GDM1 (cell line): ENCODE measurements around the gene B4GALNT3.

Source experiments
- DNase-seq: peaks from one replicate; lab custom pipeline; 2025; lab: John Stamatoyannopoulos, UW

B4GALNT3 gene

GRCh38 chr12:559906-560455, 100.2 kb downstream of the B4GALNT3 start:
- peak; percentile 65 for DNase-seq

- DNase-seq = no peak
Measured at GRCh38 chr12:560691-561390, 101.1 kb downstream of the B4GALNT3 start.

GRCh38 chr12:561391-561705, 101.6 kb downstream of the B4GALNT3 start:
- DNase-seq = no peak

GRCh38 chr12:561908-562593, 102.3 kb downstream of the B4GALNT3 start:
- peak; percentile 42 for DNase-seq

DNA sequence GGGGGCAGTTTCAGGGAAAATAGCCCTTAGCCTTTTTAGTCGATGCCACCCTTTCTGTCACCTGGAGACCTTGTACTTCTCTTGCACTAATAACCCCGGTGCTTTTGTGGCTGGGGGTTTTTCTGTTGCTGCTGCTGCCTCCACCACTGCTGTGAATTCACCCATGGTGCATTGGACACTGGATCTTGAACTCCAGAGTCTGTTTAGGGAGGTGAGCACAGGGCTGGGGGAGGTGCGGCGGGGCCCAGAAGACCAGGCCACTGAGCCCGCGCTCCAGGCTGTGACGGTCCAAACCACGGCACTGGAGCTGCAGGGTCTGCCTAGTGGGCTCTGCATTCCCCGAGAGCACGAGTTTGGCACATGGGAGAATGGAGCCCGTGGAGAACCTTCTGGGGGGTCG, 102.9 kb downstream of the B4GALNT3 start:
- no peak for DNase-seq

DNA sequence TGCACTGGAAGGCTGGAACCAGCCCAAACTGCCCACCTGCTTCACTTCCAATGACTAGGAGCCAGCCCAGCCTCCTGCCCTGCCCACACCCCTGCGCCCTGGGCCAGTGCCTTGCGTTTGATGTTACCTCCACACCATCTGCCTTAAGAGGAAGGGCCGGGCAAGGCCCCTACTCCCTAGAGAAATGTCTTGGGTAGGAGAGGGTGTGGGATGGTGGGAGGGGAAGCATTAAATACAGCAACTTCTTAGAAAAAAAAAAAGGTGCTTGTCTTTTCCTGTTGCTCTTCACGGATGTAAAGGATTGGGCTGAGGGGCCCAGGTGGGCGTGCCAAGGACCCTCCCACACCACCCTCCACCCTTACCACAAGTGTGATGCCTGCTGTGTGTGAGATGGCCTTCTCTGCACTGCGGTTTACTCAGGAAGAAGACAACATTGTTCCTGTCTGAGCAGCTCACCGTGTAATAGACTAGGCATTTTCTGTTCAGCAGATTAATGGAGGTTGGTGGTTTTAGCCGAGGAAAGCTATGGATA, 103.6 kb downstream of the B4GALNT3 start:
- DNase-seq = peak; percentile 79

DNA sequence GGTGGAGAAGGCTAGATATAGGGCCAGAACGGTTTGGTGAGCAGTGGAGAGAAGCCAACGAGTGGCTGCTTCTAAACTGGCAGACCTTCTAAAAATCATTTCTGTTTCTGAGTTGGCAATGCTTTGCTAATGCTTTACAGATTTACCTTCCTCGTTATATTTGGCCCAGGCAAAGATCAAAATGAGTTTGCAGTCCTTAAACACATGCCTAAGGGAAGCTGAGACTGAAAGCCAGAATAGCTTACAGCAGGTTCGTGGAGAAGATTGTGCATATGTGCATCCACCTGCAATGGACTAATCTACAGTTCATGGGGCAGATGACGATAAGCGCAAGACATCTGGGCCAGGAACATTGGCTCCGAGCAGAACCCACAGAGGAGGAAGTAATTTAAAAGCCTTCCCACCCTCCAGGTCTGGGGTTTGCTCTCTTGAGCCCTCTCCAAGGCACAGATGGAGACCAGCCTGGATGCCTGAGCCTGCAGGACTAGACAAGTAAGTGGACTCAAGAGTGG, 104.1 kb downstream of the B4GALNT3 start:
- DNase-seq = peak; percentile 42

GRCh38 chr12:565161-565560, 105.4 kb downstream of the B4GALNT3 start:
- DNase-seq = no peak

DNA sequence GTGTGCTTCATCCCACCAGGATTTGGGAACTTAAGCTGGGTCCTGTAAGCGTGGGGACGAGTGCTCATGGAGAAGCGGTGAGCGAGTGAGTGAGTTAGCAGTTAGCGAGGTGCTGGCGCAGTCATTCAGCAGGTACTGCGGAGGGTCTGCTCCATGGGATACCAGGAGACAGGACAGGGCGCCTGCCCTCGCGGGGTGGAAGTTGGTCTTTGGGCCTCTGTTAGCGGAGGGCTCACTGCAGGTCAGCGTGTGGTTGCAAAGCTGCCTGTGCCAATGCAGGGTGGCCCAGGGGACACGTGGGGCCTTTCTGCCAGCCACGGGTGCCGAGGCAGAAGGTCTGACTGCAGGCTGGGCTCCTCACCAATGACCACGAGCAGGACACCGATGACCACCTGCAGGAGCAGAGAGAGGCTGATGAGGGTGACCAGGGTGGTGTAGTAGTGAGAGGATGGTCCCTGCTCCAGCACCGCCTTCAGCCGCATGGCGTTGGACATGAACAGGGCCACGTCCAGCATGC, 105.9 kb downstream of the B4GALNT3 start:
- DNase-seq = no peak

DNA sequence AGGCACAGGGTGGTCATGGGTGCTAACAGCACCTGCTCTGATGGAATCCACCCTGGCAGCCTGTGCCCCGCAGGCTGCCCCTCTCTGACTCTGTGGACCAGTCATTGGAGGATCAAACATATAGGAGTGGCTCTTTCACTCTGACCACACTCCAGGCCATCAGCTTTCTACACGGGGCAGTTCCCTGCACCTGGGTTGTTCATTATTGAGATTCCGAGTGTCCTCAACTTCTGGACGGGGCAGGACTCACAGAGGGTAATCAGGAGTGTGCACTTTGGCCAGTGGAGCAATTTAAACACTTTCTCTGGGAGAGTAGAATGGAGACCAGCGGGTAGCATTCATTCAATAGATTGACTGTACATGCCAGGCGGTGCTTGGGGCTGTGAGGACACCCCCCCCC, 108.7 kb downstream of the B4GALNT3 start:
- DNase-seq = no peak

DNA sequence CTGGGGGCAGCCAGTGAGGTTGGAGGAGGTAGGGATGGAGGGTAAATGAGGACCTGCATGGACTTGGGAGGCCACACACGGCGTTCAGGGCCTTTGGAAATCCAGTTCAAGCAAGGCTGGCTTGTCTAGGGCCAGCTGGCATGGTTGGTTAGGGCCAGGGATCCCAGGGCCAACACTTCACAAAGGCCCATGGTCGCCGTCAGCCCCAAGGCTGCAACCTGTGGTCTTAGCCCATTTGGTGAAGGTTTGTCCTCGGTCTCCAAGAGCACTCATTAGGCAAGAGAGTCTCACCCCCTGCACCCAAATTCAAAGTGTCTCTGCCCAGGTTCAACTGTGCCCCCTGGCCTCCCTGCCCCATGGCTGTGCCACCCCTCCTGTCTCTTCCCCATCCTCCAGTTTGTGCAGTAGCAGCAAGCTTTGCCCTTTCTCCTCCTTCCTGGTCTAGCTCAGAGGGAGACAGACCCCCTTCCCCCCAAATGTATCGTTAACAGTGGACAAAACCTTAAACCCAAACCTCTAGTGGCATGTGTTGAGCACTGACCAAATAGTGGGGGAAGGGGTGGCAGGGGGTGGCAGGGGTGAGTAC, 109.4 kb downstream of the B4GALNT3 start:
- DNase-seq = no peak

GRCh38 chr12:569803-570434, 110.2 kb downstream of the B4GALNT3 start:
- DNase-seq = peak; percentile 72

DNA sequence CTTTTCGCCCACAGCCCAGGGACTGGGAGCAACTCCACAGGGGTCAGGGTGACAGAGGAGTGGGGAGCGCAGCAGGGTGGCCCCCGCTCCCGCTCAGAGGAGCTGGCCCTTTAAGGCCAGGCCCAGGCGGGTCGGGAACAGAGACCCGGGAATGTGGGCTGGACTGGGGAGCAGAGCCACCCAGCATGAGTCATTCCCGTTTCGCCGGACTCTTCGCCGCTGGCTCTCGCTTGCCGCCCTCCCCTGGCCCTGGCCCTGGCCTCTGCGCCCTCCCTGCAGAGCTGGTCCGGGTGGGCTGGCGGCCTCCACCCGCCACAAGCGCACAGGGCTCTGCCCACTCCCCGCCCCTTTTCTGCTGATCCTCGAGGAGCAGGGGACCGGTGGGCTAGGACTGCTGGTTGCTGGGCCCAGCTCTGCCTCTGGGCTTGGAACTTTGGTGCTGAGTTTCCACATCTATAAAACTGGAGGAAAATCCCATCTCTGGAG, 110.7 kb downstream of the B4GALNT3 start:
- no peak for DNase-seq

DNA sequence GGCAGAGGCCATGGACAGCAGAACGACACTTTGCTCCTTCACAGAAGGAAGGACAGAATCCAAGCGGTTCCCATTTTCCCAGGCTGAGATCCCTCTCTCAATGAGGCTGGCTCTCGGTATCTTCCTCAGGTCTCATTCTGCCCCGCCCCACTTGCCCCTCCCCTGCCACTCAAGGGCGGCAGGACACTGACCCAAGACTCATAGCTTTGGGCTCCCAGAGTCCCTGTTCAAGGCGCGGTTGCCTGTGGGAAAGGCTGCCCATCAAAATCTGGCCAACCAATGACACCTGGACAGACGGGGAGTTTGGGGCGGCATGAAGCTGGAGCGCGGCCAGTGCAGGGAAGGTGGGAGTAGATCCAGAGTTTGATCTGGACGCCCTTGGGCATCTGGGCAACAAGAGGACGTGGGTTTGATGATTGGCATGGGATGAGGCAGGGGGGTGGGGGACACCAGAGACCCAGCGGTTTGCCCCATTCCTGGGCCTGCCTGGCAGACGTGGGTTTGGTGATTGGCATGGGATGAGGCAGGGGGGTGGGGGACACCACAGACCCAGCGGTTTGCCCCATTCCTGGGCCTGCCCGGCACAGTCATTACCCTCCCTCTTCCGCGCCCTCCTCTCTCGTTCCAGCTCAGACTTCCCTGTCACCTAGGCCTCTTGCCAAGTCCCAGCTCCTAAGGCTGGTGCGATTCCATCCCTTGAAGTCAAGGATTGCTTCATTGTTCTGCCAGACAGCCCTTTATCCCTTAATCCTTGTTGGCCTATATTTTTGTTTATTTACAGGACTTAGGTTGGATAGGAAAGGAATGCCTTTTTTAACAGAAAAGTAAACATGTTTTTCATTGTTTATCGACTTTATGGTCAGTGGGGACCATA, 111.4 kb downstream of the B4GALNT3 start:
- no peak for DNase-seq

DNA sequence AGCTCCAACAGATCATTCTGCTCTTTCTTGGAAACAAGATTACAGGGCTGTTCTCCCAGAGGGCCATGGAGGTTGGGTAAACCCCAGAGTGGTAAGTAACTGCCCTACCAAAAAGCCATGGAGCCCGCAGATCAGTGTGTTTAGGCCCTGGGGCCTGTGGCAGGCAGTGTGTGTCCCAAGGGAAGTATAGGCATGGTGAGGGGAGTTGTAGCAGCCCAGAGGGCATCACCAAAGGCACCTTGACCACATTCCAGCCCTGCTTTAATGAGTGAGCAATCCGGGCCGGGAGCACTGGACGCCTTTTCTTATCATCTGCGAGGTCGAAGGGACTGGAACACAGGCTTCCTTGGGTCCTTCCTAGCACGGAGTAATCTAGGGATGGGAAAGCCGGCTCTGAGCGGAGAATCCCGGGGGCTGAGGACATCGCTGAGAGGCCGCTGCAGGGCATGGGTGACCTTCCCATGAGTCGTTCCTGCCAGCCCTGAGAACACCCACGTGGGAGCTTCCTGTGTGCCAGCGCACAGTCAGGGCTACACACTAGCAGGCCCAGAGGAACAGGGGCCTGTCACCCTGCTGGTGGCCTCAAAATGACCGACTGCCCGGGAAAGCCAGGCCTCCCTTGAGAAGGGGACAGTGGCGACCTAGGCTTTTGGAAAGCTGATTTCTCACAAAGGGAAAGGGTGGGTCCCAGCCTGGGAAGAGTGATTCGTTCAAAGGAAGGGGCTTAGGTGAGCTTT, 112.2 kb downstream of the B4GALNT3 start:
- no peak for DNase-seq

DNA sequence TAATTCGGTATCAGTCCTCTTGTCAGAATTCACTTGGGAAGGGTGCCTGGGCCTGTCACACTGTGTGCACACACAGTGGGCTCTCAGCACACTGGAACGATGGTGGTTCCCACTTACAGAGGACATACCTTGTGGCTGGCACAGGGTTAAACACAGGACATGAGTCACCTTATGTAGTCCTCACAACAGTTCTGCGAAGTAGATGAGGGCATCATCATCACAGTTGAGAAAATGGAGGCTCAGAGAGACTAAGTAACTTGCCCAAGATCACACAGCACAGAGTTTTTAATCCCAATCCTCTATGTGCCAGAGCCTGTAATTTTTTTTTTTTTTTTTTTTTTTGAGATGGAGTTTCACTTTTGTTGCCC, 112.8 kb downstream of the B4GALNT3 start:
- DNase-seq = no peak

DNA sequence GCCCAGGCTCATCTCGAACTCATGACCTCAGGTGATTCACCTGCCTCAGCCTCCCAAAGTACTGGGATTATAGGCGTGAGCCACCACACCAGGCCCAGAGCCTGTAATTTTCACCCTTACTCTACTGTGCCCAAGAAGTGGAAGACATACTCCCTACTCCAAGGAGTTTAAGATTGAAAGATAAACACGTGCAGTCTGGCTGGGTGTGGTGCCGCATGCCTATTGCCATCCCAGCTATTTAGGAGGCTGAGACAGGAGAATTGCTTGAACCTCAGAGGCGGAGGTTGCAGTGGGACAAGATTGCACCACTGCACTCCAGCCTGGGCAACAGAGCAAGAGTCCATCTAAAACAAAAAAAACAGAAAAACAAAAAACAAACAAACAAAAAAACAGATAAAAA, 113.5 kb downstream of the B4GALNT3 start:
- DNase-seq = no peak

- DNase-seq = no peak
Measured at GRCh38 chr12:574475-575128, 114.9 kb downstream of the B4GALNT3 start.

- no peak for DNase-seq
Measured at GRCh38 chr12:575129-575502, 115.4 kb downstream of the B4GALNT3 start.
